HepG2 (cell line): ENCODE results near the gene CLIC1. TPM values are rescaled to one million over a fixed set of nuclear protein-coding genes. Genes with fewer than 3 reads are reported as not detected.

ENCODE experiments used
- JARID2 ChIP-seq: sonication (generic); formaldehyde crosslinking; IDR thresholded peaks from 2 replicates; pipeline ENCODE4 v1.8.1; 2023; ENCODE audit warnings: missing genetic modification reagents, inconsistent platforms; ENCODE audit not compliant: insufficient replicate concordance
- KDM6A ChIP-seq: IDR thresholded peaks from 2 replicates; pipeline ENCODE4 v1.6.1; 2016; ENCODE audit warnings: low read depth
- NFKB2 ChIP-seq: sonication (generic); formaldehyde crosslinking; IDR thresholded peaks from 2 replicates; pipeline ENCODE4 v1.4.0; 2020; ENCODE audit warnings: missing genetic modification reagents, borderline replicate concordance
- SRSF1 ChIP-seq: fragments of 200-400 bp; formaldehyde crosslinking; optimal IDR thresholded peaks from 2 replicates; pipeline ENCODE3; 2017; ENCODE audit warnings: mild to moderate bottlenecking, low read depth, low read length, moderate library complexity
- ZNF350 ChIP-seq: sonication (generic); formaldehyde crosslinking; IDR thresholded peaks from 2 replicates; pipeline ENCODE4 v1.4.0; 2020; ENCODE audit warnings: mild to moderate bottlenecking, low read depth, missing genetic modification reagents, borderline replicate concordance
- ZNF382 ChIP-seq: sonication (generic); formaldehyde crosslinking; IDR thresholded peaks from 2 replicates; pipeline ENCODE4 v1.5.0; 2020; ENCODE audit warnings: missing genetic modification reagents, mild to moderate bottlenecking, borderline replicate concordance
- ZNF484 ChIP-seq: sonication (generic); formaldehyde crosslinking; IDR thresholded peaks from 2 replicates; pipeline ENCODE4 v1.5.1; 2020; ENCODE audit warnings: mild to moderate bottlenecking, low read depth, missing genetic modification reagents, borderline replicate concordance
- polyA plus RNA-seq, 8 experiments: library from polyadenylated mRNA; depleted of rRNA in 3 of 8; stranded (reverse) in 7 of 8; unstranded in 1 of 8; fragments of >200 nt; fragmentation: Illumina TruSeq in 4 of 8; extraction: Trizol in 4 of 8; gene quantifications; 2 replicates each; pipeline versions ENCODE4 v1.2.1 to v1.2.3, GENCODE V29; 2011 to 2016; ENCODE audit warnings: low read depth in 4 of 8, missing spikeins in 1 of 8, mixed read lengths in 1 of 8; ENCODE audit not compliant: insufficient read depth in 1 of 8
- total RNA-seq, 5 experiments: library from RNA; depleted of rRNA; stranded (reverse); fragments of >200 nt; fragmentation: Illumina TruSeq; extraction: Trizol; gene quantifications; 2 replicates each; pipeline ENCODE4 v1.2.3, GENCODE V29; 2016; ENCODE audit warnings: low read depth in 1 of 5
- TF ChIP-seq, protein P1 (sequence below): sonication (generic); formaldehyde crosslinking; IDR thresholded peaks from 2 replicates; pipeline ENCODE4 v1.4.0; 2020; ENCODE audit warnings: missing genetic modification reagents, borderline replicate concordance
- TF ChIP-seq, protein P2 (sequence below): sonication (generic); formaldehyde crosslinking; IDR thresholded peaks from 2 replicates; pipeline ENCODE4 v1.9.0; 2021; ENCODE audit warnings: missing genetic modification reagents, borderline replicate concordance
- TF ChIP-seq, protein P3 (sequence below): sonication (generic); formaldehyde crosslinking; IDR thresholded peaks from 2 replicates; pipeline ENCODE4 v1.5.0; 2020; ENCODE audit warnings: missing genetic modification reagents, mild to moderate bottlenecking, borderline replicate concordance
- TF ChIP-seq, protein P4 (sequence below): sonication (generic); formaldehyde crosslinking; IDR thresholded peaks from 2 replicates; pipeline ENCODE4 v1.5.0; 2020; ENCODE audit warnings: mild to moderate bottlenecking, missing genetic modification reagents, moderate library complexity
- TF ChIP-seq, protein P5 (sequence below), 2 experiments: sonication (generic) in 1 of 2; formaldehyde crosslinking in 1 of 2; IDR thresholded peaks; 2 replicates each; pipeline versions ENCODE4 v1.5.1 to v1.6.1; 2011 to 2020; ENCODE audit warnings: borderline replicate concordance in 1 of 2, low read depth in 1 of 2, low read length in 1 of 2, mild to moderate bottlenecking in 1 of 2, missing genetic modification reagents in 1 of 2, moderate library complexity in 1 of 2
- TF ChIP-seq, protein P6 (sequence below): sonication (generic); formaldehyde crosslinking; IDR thresholded peaks from 2 replicates; pipeline ENCODE4 v1.8.0; 2022; ENCODE audit warnings: missing genetic modification reagents, mild to moderate bottlenecking, moderate library complexity, borderline replicate concordance

The CLIC1 gene
- total and polyA plus RNA-seq, 2 of the 13 experiments (the other 11 are each of a cell fraction or from before 2014, with no cell fraction given) = 602 to 891 TPM

DNA sequence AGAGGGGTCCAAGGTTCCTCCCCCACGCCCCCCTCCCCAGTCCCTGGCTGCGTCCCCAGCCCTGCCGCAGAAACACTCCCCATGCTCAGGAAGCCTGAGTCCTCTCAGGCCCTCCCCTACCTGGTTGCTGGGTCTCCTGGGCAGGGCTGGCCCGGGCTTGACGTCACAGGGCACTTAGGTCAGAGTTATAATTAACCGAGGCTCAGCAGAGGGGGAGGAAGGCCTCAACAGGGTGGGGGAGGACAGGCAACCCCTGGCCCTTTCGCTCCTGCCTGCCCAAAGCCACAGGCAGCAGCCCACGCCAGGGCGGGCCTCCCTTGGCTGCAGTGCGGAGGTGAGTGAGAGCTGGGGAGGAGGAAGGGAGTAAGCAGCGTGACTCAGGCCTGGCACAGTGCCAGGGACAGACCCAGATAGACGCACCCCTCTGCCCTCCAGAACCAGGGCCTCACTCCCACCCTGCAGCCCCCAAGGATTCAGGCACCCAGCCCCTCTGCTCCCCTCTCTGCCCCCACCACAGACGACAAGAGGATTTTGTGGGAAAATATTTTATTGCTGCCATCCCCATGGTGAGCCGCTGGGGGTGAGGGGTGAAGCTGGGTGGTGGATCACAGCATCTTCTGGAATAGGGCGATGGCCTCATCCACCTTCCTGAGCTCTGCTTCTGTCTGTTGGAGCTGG lies 40.8 kb upstream of the CLIC1 start, which contains the start of gene VWA7 (continued):
- TF ChIP-seq, protein P1, sequence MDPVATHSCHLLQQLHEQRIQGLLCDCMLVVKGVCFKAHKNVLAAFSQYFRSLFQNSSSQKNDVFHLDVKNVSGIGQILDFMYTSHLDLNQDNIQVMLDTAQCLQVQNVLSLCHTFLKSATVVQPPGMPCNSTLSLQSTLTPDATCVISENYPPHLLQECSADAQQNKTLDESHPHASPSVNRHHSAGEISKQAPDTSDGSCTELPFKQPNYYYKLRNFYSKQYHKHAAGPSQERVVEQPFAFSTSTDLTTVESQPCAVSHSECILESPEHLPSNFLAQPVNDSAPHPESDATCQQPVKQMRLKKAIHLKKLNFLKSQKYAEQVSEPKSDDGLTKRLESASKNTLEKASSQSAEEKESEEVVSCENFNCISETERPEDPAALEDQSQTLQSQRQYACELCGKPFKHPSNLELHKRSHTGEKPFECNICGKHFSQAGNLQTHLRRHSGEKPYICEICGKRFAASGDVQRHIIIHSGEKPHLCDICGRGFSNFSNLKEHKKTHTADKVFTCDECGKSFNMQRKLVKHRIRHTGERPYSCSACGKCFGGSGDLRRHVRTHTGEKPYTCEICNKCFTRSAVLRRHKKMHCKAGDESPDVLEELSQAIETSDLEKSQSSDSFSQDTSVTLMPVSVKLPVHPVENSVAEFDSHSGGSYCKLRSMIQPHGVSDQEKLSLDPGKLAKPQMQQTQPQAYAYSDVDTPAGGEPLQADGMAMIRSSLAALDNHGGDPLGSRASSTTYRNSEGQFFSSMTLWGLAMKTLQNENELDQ (CRISPR knock-in tag) = no peak
- TF ChIP-seq, protein P2, sequence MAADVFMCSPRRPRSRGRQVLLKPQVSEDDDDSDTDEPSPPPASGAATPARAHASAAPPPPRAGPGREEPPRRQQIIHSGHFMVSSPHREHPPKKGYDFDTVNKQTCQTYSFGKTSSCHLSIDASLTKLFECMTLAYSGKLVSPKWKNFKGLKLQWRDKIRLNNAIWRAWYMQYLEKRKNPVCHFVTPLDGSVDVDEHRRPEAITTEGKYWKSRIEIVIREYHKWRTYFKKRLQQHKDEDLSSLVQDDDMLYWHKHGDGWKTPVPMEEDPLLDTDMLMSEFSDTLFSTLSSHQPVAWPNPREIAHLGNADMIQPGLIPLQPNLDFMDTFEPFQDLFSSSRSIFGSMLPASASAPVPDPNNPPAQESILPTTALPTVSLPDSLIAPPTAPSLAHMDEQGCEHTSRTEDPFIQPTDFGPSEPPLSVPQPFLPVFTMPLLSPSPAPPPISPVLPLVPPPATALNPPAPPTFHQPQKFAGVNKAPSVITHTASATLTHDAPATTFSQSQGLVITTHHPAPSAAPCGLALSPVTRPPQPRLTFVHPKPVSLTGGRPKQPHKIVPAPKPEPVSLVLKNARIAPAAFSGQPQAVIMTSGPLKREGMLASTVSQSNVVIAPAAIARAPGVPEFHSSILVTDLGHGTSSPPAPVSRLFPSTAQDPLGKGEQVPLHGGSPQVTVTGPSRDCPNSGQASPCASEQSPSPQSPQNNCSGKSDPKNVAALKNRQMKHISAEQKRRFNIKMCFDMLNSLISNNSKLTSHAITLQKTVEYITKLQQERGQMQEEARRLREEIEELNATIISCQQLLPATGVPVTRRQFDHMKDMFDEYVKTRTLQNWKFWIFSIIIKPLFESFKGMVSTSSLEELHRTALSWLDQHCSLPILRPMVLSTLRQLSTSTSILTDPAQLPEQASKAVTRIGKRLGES (CRISPR knock-in tag) = no peak
- TF ChIP-seq, protein P3, sequence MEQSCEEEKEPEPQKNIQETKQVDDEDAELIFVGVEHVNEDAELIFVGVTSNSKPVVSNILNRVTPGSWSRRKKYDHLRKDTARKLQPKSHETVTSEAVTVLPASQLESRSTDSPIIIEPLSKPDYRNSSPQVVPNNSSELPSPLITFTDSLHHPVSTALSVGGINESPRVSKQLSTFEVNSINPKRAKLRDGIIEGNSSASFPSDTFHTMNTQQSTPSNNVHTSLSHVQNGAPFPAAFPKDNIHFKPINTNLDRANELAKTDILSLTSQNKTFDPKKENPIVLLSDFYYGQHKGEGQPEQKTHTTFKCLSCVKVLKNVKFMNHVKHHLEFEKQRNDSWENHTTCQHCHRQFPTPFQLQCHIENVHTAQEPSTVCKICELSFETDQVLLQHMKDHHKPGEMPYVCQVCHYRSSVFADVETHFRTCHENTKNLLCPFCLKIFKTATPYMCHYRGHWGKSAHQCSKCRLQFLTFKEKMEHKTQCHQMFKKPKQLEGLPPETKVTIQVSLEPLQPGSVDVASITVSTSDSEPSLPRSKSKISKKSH (CRISPR knock-in tag) = no peak
- TF ChIP-seq SRSF1 = peak; percentile 34
- TF ChIP-seq, protein P4, sequence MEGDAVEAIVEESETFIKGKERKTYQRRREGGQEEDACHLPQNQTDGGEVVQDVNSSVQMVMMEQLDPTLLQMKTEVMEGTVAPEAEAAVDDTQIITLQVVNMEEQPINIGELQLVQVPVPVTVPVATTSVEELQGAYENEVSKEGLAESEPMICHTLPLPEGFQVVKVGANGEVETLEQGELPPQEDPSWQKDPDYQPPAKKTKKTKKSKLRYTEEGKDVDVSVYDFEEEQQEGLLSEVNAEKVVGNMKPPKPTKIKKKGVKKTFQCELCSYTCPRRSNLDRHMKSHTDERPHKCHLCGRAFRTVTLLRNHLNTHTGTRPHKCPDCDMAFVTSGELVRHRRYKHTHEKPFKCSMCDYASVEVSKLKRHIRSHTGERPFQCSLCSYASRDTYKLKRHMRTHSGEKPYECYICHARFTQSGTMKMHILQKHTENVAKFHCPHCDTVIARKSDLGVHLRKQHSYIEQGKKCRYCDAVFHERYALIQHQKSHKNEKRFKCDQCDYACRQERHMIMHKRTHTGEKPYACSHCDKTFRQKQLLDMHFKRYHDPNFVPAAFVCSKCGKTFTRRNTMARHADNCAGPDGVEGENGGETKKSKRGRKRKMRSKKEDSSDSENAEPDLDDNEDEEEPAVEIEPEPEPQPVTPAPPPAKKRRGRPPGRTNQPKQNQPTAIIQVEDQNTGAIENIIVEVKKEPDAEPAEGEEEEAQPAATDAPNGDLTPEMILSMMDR = peak; percentile 26
- TF ChIP-seq KDM6A (CRISPR knock-in tag) = peak; percentile 47; the same call in 1 of the 2 replicates
- no peak for TF ChIP-seq JARID2 (CRISPR knock-in tag)
- TF ChIP-seq ZNF350 = peak; percentile 75; the same call in 1 of the 2 replicates
- no peak for TF ChIP-seq ZNF382 (CRISPR knock-in tag)
- TF ChIP-seq, protein P5, sequence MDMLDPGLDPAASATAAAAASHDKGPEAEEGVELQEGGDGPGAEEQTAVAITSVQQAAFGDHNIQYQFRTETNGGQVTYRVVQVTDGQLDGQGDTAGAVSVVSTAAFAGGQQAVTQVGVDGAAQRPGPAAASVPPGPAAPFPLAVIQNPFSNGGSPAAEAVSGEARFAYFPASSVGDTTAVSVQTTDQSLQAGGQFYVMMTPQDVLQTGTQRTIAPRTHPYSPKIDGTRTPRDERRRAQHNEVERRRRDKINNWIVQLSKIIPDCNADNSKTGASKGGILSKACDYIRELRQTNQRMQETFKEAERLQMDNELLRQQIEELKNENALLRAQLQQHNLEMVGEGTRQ (IDR thresholded peaks at IDR 0.05; ENCODE audit: low read depth, low read length) = no peak
- TF ChIP-seq, protein P5 (CRISPR knock-in tag; IDR thresholded peaks at IDR 0.05; ENCODE audit: borderline replicate concordance) = no peak; the same call in 1 of the 2 replicates
- TF ChIP-seq, protein P6, sequence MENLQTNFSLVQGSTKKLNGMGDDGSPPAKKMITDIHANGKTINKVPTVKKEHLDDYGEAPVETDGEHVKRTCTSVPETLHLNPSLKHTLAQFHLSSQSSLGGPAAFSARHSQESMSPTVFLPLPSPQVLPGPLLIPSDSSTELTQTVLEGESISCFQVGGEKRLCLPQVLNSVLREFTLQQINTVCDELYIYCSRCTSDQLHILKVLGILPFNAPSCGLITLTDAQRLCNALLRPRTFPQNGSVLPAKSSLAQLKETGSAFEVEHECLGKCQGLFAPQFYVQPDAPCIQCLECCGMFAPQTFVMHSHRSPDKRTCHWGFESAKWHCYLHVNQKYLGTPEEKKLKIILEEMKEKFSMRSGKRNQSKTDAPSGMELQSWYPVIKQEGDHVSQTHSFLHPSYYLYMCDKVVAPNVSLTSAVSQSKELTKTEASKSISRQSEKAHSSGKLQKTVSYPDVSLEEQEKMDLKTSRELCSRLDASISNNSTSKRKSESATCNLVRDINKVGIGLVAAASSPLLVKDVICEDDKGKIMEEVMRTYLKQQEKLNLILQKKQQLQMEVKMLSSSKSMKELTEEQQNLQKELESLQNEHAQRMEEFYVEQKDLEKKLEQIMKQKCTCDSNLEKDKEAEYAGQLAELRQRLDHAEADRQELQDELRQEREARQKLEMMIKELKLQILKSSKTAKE (CRISPR knock-in tag) = no peak; the same call in 1 of the 2 replicates
- no peak for TF ChIP-seq ZNF484
- peak; percentile 16; the same call in 1 of the 2 replicates for TF ChIP-seq NFKB2 (CRISPR knock-in tag)
